Peyer's patch (tissue), 4 donors: ENCODE data around the gene DCAKD.
A peak's percentile ranks its signal among the peaks of the same experiment; 100 is the strongest.

ENCODE experiments used
- POLR2A ChIP-seq, 2 donors: fragments of 450-650 bp; IDR thresholded peaks; one replicate each; pipeline ENCODE4 v1.5.1; 2017; ENCODE audit warnings: antibody characterized with exemption in 2 of 2, mild to moderate bottlenecking in 2 of 2, moderate library complexity in 2 of 2
- TF ChIP-seq, protein P1 (sequence below), 6 experiments: fragments of 450-650 bp in 4 of 6; fragments of 200-600 bp in 2 of 6; sonication (generic) in 1 of 6; IDR thresholded peaks; one replicate each; pipeline ENCODE4 v1.5.1; 2017 to 2019; ENCODE audit warnings: antibody characterized with exemption in 6 of 6, mild to moderate bottlenecking in 3 of 6, moderate library complexity in 1 of 6

DNA sequence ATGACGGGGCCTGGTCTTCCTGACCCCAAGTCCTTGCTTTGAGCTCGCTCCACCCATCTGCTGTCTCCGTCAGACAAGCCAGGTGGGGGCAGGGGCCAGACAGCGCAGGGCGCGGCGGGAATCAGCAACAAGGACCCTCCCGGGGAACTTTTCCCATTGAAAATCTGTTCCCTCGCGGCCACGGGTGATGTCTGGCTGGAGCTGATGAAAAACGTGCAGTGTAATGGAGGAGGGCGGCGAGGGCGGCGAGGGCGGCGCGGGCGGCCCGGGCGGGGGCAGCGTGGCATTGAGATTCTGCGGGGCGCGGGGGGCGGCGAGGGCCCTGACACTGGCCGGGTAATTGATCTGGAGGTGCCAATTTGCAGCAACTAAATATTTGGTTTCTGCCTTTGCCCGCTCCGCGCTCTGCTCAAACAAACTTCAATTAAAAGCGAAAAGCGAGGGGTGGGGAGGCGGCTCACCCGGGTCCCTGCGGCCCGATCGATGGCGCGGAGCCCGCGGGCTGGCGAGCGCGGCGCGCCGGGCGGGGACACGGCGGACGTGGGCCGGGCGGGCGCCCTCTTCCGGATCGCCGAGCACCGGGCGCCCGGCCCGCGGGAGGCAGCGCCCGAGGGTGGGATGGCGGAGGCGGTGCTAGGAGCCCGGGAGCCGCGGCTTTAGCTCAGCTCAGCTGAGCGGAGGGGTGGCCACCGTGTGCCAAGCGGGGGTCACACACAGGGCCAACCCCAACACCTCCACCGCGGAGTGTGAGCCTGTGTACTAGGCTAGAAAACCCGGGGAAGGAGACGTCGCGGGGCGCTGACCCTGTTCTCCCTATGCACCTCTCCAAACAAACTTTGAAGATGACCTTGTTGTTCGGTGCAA, 32.4 kb downstream of the DCAKD start:
- TF ChIP-seq, protein P1, sequence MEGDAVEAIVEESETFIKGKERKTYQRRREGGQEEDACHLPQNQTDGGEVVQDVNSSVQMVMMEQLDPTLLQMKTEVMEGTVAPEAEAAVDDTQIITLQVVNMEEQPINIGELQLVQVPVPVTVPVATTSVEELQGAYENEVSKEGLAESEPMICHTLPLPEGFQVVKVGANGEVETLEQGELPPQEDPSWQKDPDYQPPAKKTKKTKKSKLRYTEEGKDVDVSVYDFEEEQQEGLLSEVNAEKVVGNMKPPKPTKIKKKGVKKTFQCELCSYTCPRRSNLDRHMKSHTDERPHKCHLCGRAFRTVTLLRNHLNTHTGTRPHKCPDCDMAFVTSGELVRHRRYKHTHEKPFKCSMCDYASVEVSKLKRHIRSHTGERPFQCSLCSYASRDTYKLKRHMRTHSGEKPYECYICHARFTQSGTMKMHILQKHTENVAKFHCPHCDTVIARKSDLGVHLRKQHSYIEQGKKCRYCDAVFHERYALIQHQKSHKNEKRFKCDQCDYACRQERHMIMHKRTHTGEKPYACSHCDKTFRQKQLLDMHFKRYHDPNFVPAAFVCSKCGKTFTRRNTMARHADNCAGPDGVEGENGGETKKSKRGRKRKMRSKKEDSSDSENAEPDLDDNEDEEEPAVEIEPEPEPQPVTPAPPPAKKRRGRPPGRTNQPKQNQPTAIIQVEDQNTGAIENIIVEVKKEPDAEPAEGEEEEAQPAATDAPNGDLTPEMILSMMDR (IDR thresholded peaks at IDR 0.05): peak in 4 of 6 experiments; percentile 26 to 64 (median 61)
- TF ChIP-seq POLR2A (IDR thresholded peaks at IDR 0.05): no peak
